ENCODE results near the gene NUBP2.

Gene NUBP2

GRCh38 chr16:1831186-1832075, 48.7 kb downstream of the NUBP2 start:
- DNase-seq: no peak

- no peak for DNase-seq
Observed at GRCh38 chr16:1832838-1833454, 50.2 kb downstream of the NUBP2 start.

GRCh38 chr16:1834096-1834495, 51.3 kb downstream of the NUBP2 start:
- DNase-seq: no peak

Measured in inflammatory macrophage treated with lipopolysaccharide for 1 hour (primary cell).